Endometrial microvascular endothelial cells (primary cell): ENCODE measurements around the gene BAZ1A. TPM values are rescaled to one million over a fixed set of nuclear protein-coding genes. Genes with fewer than 3 reads are reported as not detected.

Experiments used
- in situ Hi-C: cut with HindIII; loops from 2 replicates; pipeline ENCODE4 v1.10.0; 2017; ENCODE audit warnings: low sequenced_read_pairs, low pct_unique_long_range_greater_than_20kb; ENCODE audit errors: inconsistent ontology term
- total RNA-seq: library from RNA; depleted of rRNA; stranded (reverse); fragments of >200 nt; gene quantifications from one replicate; pipeline ENCODE4 v1.2.3, GENCODE V29; 2015; ENCODE audit errors: inconsistent ontology term

BAZ1A gene
- total RNA-seq: 45.0 TPM

GRCh38 chr14:34875031-34875922 is at the start of gene BAZ1A:
BAZ1A (minus strand) TSS chr14:34875360; CDS start chr14:34874604, 756 bp downstream.
- in situ Hi-C loops: no loop called here

- in situ Hi-C loops: no loop called here
Measured at GRCh38 chr14:34920339-34920738, 45.2 kb upstream of the BAZ1A start.

GRCh38 chr14:34913619-34914018 is 38.5 kb upstream of the BAZ1A start:
- in situ Hi-C loops: no loop called here

- in situ Hi-C loops: no loop called here
Measured at GRCh38 chr14:34912966-34913365, 37.8 kb upstream of the BAZ1A start.

GRCh38 chr14:34912182-34912581 is 37.0 kb upstream of the BAZ1A start:
- in situ Hi-C loops: no loop called here

GRCh38 chr14:34911209-34912150 is 36.3 kb upstream of the BAZ1A start:
- in situ Hi-C loops: no loop called here

GRCh38 chr14:34906287-34906686 is 31.1 kb upstream of the BAZ1A start:
- in situ Hi-C loops: no loop called here

- in situ Hi-C loops: no loop called here
Measured at GRCh38 chr14:34895277-34895676, 20.1 kb upstream of the BAZ1A start.

- in situ Hi-C loops: no loop called here
Measured at GRCh38 chr14:34890937-34891336, 15.8 kb upstream of the BAZ1A start.

GRCh38 chr14:34888186-34888585 is 13.0 kb upstream of the BAZ1A start:
- in situ Hi-C loops: no loop called here

GRCh38 chr14:34883954-34884353 is 8.8 kb upstream of the BAZ1A start:
- in situ Hi-C loops: no loop called here

GRCh38 chr14:34874386-34875030 is 652 bp downstream of the BAZ1A start:
- in situ Hi-C loops: no loop called here

- in situ Hi-C loops: no loop called here
Measured at GRCh38 chr14:34873589-34874385, 1.4 kb downstream of the BAZ1A start.

- in situ Hi-C loops: no loop called here
Measured at GRCh38 chr14:34872822-34873588, 2.2 kb downstream of the BAZ1A start.

- in situ Hi-C loops: no loop called here
Measured at GRCh38 chr14:34867199-34867598, 8.0 kb downstream of the BAZ1A start.

GRCh38 chr14:34865889-34866574 is 9.1 kb downstream of the BAZ1A start:
- in situ Hi-C loops: no loop called here

- in situ Hi-C loops: no loop called here
Measured at GRCh38 chr14:34863844-34864243, 11.3 kb downstream of the BAZ1A start.
